B cell (primary cell): ENCODE data around the gene NCAPH2. TPM values are rescaled to one million over a fixed set of nuclear protein-coding genes. Genes with fewer than 3 reads are reported as not detected.
A peak's percentile ranks its signal among the peaks of the same experiment; 100 is the strongest.

ENCODE experiments used
- ATAC-seq: fragments of 200-7000 bp; cut with Tn5 transposase; one replicate; pipeline ENCODE4 v1.10.0; 2021; ENCODE audit warnings: low read depth, mild to moderate bottlenecking, moderate number of reproducible peaks, moderate library complexity
- CTCF ChIA-PET: fragments of 350-600 bp; sonication (Branson Sonifier 250); formaldehyde crosslinking; loops from one replicate; lab custom pipeline; 2021; ENCODE audit warnings: antibody characterized with exemption, inconsistent platforms; lab: Charles Lee
- POLR2A ChIA-PET: fragments of 350-600 bp; sonication (Branson Sonifier 250); formaldehyde crosslinking; loops from one replicate; lab custom pipeline; 2021; ENCODE audit warnings: antibody characterized with exemption; lab: Charles Lee
- DNase-seq: peaks from one replicate; pipeline ENCODE4 v3.0.0; 2013
- H2AFZ ChIP-seq: 2 replicates; pipeline ENCODE4 v1.6.1; 2012; ENCODE audit warnings: mild to moderate bottlenecking, low read depth, low read length; ENCODE audit not compliant: insufficient read depth, poor library complexity, severe bottlenecking
- H3K27ac ChIP-seq, 2 donors: 1 replicate in 1 of 2; 2 replicates in 1 of 2; pipeline ENCODE4 v1.5.1; 2012 to 2013; ENCODE audit warnings: low read length in 2 of 2, mild to moderate bottlenecking in 2 of 2, moderate library complexity in 1 of 2
- H3K27me3 ChIP-seq, 4 experiments: fragments of 200-600 bp in 1 of 4; sonication (generic) in 1 of 4; replicated peaks in 1 of 4; 1 replicate in 2 of 4; 2 replicates in 2 of 4; pipeline versions ENCODE4 v1.6.1 to v1.7.0; 2013 to 2016; ENCODE audit warnings: low read length in 3 of 4, mild to moderate bottlenecking in 2 of 4, mixed read lengths in 1 of 4, moderate library complexity in 1 of 4; ENCODE audit not compliant: insufficient read depth in 4 of 4, control insufficient read depth in 3 of 4; ENCODE audit errors: control extremely low read depth in 1 of 4
- H3K36me3 ChIP-seq, 2 experiments: replicated peaks in 1 of 2; 1 replicate in 1 of 2; 2 replicates in 1 of 2; pipeline versions ENCODE4 v1.6.1 to v1.7.1; 2013; ENCODE audit warnings: low read length in 1 of 2; ENCODE audit not compliant: insufficient read depth in 2 of 2, control insufficient read depth in 1 of 2; ENCODE audit errors: control extremely low read depth in 1 of 2, extremely low read depth in 1 of 2
- H3K4me1 ChIP-seq, 2 donors: fragments of 200-600 bp in 1 of 2; sonication (generic) in 1 of 2; 1 replicate in 1 of 2; 2 replicates in 1 of 2; pipeline versions ENCODE4 v1.5.1 to v1.6.1; 2013 to 2017; ENCODE audit warnings: low read length in 2 of 2; ENCODE audit not compliant: control insufficient read depth in 2 of 2, insufficient read depth in 2 of 2
- H3K4me2 ChIP-seq: replicated peaks from 2 replicates; pipeline ENCODE3; 2012; ENCODE audit warnings: mild to moderate bottlenecking, low read depth, low read length; ENCODE audit not compliant: poor library complexity, severe bottlenecking
- H3K4me3 ChIP-seq, 5 experiments: fragments of 200-600 bp in 1 of 5; sonication (generic) in 1 of 5; 1 replicate in 3 of 5; 2 replicates in 2 of 5; pipeline versions ENCODE4 v1.5.1 to v1.7.0; 2011 to 2016; ENCODE audit warnings: low read length in 4 of 5, mild to moderate bottlenecking in 4 of 5, low read depth in 2 of 5, control low read depth in 1 of 5, moderate library complexity in 1 of 5; ENCODE audit not compliant: insufficient read depth in 1 of 5; ENCODE audit errors: control extremely low read depth in 1 of 5, extremely low read depth in 1 of 5
- H3K79me2 ChIP-seq: fragments of 200-600 bp; sonication (generic); one replicate; pipeline ENCODE4 v1.6.0; 2016; ENCODE audit warnings: low read length; ENCODE audit not compliant: control insufficient read depth, insufficient read depth
- H3K9ac ChIP-seq: fragments of 200-600 bp; sonication (generic); 2 replicates; pipeline ENCODE4 v1.6.1; 2017; ENCODE audit warnings: mild to moderate bottlenecking, low read length, moderate library complexity
- H3K9me3 ChIP-seq, 3 donors: one replicate each; pipeline versions ENCODE4 v1.6.1 to v1.7.1; 2013; ENCODE audit warnings: low read length in 2 of 3; ENCODE audit not compliant: control insufficient read depth in 2 of 3, insufficient read depth in 1 of 3; ENCODE audit errors: control extremely low read depth in 1 of 3
- H4K20me1 ChIP-seq: 2 replicates; pipeline ENCODE4 v1.6.0; 2012; ENCODE audit warnings: mild to moderate bottlenecking, low read length; ENCODE audit not compliant: insufficient read depth, control insufficient read depth, poor library complexity, severe bottlenecking
- H3K27ac Mint-ChIP-seq: one replicate; pipeline ENCODE4 v1.8.0; 2021; ENCODE audit warnings: mixed read lengths
- H3K27me3 Mint-ChIP-seq: one replicate; pipeline ENCODE4 v1.8.0; 2021; ENCODE audit warnings: mixed read lengths
- H3K4me1 Mint-ChIP-seq: one replicate; pipeline ENCODE4 v1.8.0; 2021; ENCODE audit warnings: mixed read lengths
- H3K4me3 Mint-ChIP-seq: one replicate; pipeline ENCODE4 v1.8.0; 2021; ENCODE audit warnings: mixed read lengths
- H3K9me3 Mint-ChIP-seq: one replicate; pipeline ENCODE4 v1.8.0; 2022; ENCODE audit warnings: mixed read lengths; ENCODE audit not compliant: insufficient read depth
- EZH2 ChIP-seq: IDR thresholded peaks from 2 replicates; pipeline ENCODE4 v1.6.1; 2012; ENCODE audit warnings: borderline replicate concordance, low read depth, mild to moderate bottlenecking, moderate library complexity, low read length; ENCODE audit not compliant: insufficient read depth, poor library complexity, severe bottlenecking
- WGBS: methylation state at CpG from one replicate; pipeline ENCODE4 v1.1.5; 2013; ENCODE audit warnings: missing lambda C conversion rate; ENCODE audit not compliant: insufficient coverage; 5-methylcytosine and 5-hydroxymethylcytosine counted together
- intact Hi-C: fragments of 100-400 bp; cut with micrococcal nuclease; formaldehyde crosslinking; loops from one replicate; pipeline ENCODE4 v1.10.0; 2022
- polyA plus RNA-seq: library from polyadenylated mRNA; depleted of rRNA; stranded (reverse); fragments of >200 nt; gene quantifications from 2 replicates; pipeline ENCODE4 v1.2.3, GENCODE V29; 2012
- total RNA-seq, 2 donors: library from RNA; stranded (reverse); fragments of 120-200 nt in 1 of 2; gene quantifications; 1 replicate in 1 of 2; 2 replicates in 1 of 2; pipeline versions ENCODE4 v1.2.3 to v1.2.4, GENCODE V29; 2013 to 2022
- TF ChIP-seq, protein P1 (sequence below): fragments of 200-600 bp; IDR thresholded peaks from one replicate; pipeline ENCODE4 v1.8.0; 2022; ENCODE audit warnings: antibody characterized with exemption, mild to moderate bottlenecking

NCAPH2 gene
- total and polyA plus RNA-seq, 2 donors (not counting 1 experiment from before 2014, with no cell fraction given) = 47.1 to 76.9 TPM

- Mint-ChIP-seq H3K27ac (peak overlapping the region; percentile 84), H3K9me3 (no peaks in the 10 kb centered on the region), H3K4me1 (peaks cover 29% of the 10 kb centered on the region), H3K4me3 (peak overlapping the region; percentile 56), H3K27me3 (no peaks in the 10 kb centered on the region)
- peak overlapping the region; percentile 50 to 70 for H3K27ac ChIP-seq
- H3K4me3 ChIP-seq = peak overlapping the region in 4 of 5 experiments; percentile 45 to 69 (median 58)
- DNase-seq = peak; percentile 71
- peak; percentile 57 for ATAC-seq
- H3K4me2 ChIP-seq = peak overlapping the region; percentile 98
- H3K4me1 ChIP-seq = peaks cover 32 to 43% of the 10 kb centered on the region in 2 donors
- H3K27me3 ChIP-seq = no peaks in the 10 kb centered on the region
- no peak for TF ChIP-seq EZH2
- TF ChIP-seq, protein P1, sequence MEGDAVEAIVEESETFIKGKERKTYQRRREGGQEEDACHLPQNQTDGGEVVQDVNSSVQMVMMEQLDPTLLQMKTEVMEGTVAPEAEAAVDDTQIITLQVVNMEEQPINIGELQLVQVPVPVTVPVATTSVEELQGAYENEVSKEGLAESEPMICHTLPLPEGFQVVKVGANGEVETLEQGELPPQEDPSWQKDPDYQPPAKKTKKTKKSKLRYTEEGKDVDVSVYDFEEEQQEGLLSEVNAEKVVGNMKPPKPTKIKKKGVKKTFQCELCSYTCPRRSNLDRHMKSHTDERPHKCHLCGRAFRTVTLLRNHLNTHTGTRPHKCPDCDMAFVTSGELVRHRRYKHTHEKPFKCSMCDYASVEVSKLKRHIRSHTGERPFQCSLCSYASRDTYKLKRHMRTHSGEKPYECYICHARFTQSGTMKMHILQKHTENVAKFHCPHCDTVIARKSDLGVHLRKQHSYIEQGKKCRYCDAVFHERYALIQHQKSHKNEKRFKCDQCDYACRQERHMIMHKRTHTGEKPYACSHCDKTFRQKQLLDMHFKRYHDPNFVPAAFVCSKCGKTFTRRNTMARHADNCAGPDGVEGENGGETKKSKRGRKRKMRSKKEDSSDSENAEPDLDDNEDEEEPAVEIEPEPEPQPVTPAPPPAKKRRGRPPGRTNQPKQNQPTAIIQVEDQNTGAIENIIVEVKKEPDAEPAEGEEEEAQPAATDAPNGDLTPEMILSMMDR = no peak
- intact Hi-C loops = loop anchor here (1.0 to 2.0 kb wide), 3 partner anchors 9 to 35 kb away; partner anchors contain the start of genes CHKB and SYCE3
- H3K9ac ChIP-seq = peak overlapping the region; percentile 71
- WGBS = 3% methylated on average over 56 of the region's 56 CpGs
- POLR2A ChIA-PET = interaction anchor here (0.6 to 2.7 kb wide), 13 partner anchors 9 to 254 kb away, joined by 4 to 23 read pairs (median 7); partner anchors contain the start of genes CHKB, LMF2, NCAPH2 and SCO2
- H2AFZ ChIP-seq = peak overlapping the region; percentile 93
- no peaks in the 10 kb centered on the region for H3K9me3 ChIP-seq
- no peaks in the 10 kb centered on the region for H3K36me3 ChIP-seq
- CTCF ChIA-PET = interaction anchor here (0.8 to 3.9 kb wide), 10 partner anchors 9 to 241 kb away, joined by 3 to 19 read pairs (median 10); partner anchors contain the start of genes CHKB, PLXNB2, SCO2 and SYCE3
- H4K20me1 ChIP-seq = no peaks in the 10 kb centered on the region
- H3K79me2 ChIP-seq = peaks cover 23% of the 10 kb centered on the region
Observed at GRCh38 chr22:50548040-50548920, 40.3 kb downstream of the NCAPH2 start.
